T-helper 2 cell (primary cell): ENCODE results near the gene FAM78A.
A peak's percentile ranks its signal among the peaks of the same experiment; 100 is the strongest.
"Not testable (repeated sequence)": the region's sequence is repeated elsewhere in the genome, so short reads cannot be mapped to it uniquely, and the experiment has no call there.

Experiments used
- DNase-seq, 5 experiments: peaks; one replicate each; pipeline versions ENCODE4 v3.0.0 to v3.0.0-alpha.2; 2012 to 2022

Gene FAM78A

DNA sequence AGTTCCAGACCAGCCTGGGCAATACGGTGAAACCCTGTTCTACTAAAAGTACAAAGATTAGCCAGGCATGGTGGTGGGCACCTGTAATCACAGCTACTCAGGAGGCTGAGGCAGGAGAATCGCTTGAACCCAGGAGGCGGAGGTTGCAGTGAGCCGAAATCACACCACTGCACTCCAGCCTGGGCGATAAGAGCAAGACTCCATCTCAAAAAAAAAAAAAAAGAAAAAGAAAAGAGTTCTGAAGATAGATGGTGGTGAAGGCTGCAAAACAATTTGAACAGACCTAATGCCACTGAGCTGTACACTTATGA is 13.3 kb downstream of the FAM78A start:
- DNase-seq: not testable (repeated sequence)

DNA sequence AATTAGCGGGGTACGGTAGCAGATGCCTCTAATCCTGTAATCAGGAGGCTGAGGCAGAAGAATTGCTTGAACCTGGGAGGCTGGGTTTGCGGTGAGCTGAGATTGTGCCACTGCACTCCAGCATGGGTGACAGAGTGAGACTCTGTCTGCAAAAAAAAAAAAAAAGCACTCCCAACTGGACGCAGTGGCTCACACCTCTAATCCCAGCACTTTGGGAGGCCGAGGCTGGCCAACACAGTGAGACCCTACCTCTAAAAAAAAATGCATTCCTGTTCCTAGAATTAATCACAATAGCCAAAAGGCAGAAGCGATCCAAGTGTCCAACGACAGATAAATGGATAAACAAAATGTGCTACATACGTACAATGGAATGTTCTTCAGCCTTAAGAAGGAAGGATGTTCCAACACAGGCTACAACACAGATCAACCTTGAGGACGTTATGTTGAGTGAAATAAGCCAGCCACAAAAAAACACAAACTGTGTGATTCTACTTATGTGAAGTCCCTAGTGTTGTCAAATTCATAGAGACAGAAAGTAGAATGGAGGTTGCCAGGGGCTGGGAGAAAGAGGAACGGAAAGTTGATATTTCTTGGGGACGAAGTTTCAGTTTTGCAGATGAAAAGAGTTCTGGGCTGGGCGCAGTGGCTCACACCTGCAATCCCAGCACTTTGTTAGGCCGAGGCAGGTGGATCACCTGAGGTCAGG is 13.8 kb downstream of the FAM78A start:
- no peak for DNase-seq

DNA sequence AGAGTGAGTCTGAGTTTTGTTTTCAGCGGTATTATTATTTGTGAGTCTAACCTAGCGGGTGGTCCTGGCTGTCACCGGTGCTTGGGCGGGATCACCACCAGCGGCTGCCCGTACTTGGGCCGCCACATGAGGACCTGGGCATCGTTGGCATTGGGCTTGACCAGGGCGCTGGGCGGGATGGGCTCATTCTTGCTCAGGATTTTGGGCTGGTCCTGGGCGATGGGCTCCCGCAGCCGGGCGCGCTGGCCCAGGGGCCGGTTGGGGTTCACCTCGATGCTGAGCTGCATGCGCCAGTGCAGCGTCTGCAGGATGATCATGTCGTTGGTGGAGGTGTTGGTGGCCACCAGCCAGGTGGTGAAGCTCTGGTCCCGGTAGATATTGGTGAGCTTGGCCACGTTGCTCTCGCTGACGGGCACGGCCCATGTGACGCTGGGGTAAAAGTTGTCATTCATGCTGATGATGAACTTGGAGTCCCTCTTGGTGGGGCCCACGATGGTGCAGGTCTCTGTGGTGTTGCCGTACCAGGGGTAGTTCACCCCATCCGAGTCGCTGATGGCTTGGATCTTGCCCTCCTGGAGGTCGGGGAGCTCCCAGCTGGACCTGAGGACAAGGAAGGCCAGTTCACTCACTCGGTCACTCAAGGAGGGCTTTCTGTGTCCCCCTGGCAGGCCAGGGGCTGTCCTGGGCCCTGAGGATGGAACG is 15.4 kb downstream of the FAM78A start:
- no peak for DNase-seq

DNA sequence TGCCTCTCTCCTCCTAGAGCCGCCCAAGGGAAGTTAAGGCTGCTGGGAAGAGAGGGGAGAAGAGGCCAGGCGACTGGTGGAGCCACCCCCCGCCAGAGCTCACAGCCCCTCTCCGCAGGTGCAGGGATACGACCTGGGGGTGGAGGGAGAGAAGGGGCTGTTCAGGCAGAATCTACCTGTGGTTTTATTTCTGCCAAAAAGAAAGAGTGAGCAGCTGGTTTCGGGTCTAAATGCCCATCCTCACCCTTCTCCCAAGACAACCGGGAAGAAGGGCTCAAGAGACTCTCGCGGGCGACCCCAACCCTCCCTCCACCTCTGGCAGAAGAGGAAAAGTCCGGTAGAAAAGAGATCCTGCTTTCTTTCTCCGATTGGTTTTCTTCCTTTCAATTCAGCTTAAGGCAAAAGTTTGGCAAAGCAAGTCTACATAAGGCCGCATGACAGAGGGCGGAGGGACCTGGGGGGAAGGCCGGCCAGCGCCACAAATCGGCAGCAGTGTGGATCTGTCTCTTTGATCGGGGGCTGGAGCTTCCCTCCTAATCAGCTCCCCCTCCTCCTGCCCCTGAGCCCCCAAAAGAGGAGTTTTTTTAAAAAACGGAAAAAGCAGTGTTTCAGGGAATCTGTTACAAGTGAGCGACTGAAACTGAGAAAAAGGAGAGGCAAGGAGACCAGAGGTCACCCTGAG is 16.3 kb downstream of the FAM78A start:
- DNase-seq: no peak

DNA sequence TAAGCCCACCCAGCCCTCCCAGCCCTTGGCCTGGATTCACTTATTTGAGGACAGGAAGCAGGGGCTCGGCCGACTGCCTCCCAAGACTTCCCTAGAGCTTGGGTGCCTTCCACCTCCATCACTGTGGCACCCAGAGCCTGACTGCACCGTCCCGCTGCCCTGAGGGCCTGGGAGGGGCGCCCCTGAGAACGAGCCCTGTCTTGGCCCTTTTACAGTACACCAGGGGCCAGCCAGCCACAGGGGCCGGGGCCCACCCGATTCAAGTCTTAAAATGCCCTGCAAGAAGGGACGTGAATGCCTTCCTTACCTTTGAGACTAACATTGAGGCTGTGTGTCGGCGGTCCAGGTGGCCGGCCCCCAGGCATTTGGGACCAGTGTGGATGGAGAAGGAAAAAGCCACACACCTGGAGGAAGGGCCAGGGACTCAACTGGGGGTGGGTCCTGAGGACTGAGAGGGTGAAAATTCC is 16.8 kb downstream of the FAM78A start:
- no peak for DNase-seq

DNA sequence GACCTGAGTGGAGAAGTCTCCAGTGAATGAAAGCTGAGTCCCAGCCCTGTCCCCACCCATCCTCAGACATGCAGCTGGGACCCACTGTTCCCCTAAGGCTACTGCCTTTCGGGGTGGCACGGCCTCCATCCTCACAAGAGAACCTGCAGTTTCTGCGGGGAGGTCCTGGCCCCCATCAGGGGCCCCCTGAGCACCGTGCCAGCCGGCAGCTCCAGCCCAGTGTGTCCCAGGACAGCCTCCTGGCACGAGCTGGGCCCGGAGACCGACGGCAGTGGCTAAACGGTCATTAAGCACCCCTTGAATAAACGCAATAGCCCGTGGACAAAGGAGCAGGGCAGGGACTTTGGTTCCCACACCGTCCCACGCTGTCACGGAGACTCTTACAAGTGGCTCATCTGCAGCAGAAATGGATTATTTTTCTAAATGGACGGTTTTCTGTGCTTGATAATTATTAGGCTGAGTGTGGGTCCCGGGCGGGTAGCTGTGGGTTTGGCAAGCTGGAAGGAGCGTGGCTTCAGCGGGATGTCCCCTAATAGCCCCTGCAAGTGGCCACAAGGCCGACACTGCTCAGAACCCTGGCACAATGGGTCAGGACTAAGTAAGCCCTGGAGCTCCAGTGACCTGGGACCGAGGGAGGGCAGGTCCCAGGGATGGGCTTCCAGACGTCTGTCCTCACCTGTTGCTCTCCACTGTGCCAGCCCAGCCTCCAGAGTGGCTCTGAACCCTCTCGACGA is 17.4 kb downstream of the FAM78A start:
- no peak for DNase-seq

DNA sequence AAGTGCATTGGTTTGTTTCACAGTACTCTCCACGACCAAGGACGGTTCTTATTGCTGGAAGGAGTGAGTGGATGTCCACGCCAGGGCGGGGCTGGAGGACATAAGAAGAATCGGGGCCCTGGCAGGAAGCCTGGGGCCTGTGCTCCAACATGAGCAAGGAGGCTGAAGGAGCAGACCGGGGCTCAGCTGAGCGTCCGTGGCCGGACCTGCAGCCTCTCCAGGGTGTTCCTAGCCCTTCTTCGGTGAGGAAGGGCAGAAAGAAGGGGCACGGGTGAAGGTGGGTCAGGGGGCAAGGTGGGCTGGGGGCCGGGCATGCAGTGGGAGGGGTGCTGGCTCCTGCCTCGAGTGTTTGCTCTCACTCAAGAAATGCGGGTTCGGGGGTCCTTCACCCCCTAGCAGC is 18.1 kb downstream of the FAM78A start:
- DNase-seq: no peak

DNA sequence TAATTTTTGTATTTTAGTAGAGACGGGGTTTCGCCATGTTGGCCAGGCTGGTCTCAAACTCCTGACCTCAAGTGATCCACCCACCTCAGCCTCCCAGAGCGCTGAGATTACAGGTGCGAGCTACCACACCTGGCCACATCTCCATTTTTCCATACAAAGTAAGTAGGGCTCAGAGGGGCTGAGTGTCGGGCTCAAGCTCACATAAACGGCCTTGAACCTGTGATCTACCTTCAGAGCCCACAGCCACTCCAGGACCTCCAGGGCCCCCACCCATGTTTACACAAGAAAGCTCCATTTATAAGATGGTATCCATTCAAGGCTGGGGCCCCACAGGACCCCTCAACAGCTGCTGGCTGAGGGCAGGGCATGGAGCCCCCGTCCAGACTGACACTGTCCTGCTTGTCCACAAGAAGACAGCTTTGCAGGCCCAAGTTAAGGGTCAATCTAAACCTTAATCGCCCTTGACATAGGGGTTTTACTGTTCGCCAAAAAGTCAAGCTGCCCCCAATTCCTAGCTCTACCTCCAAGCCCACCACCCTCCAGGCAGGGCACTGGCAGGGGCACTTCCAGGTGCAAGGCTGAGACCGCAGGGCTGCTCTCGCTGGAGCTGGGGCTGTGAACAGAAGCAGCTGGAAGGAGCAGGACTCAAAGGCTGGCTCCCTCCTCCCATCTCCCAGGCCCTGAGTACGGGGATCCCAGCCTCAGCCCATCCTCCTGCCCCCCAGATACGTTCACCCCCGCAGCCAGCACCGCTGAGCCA is 18.9 kb downstream of the FAM78A start:
- no peak for DNase-seq

DNA sequence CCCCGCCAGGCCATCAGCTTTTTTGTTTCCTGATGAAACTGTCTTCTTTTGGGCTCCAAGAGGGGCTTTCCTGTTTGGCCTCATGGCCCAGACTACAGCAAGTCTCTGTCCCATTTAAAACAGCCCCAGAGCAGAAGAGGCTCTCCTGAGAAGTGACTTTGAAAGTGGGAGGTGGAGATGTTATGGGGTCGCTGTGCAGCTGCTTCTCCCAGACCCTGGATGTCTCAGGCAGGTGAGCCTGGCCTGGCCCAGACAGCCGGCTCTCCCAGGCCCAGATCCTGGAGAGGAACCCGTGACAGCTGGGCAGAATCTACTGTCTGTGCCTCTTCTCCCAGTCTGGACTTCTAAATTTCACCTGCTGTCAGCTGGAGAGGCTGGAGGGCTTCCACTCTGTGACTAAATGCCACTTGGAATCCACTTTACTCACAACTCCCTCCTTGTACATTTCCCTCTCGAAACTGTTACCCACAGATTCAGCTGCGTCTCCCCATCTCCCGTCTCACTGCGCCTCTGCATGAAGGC is 20.6 kb downstream of the FAM78A start:
- no peak for DNase-seq

DNA sequence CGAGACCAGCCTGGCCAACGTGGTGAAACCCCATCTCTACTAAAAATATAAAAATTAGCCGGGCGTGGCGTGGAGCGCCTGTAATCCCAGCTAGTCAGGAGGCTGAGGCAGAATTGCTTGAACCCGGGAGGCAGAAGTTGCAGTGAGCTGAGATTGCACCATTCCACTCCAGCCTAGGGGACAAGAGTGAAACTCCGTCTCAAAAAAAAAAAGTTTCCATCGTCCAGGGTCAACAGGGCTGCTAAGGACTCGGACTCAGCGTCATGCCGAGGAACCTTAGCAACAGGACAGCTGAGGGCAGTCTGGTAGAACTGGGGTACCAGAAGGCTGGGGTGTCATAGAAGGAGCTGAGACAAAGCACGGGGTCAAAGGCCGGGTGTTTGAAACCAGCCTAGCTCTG is 21.7 kb downstream of the FAM78A start:
- no peak for DNase-seq

DNA sequence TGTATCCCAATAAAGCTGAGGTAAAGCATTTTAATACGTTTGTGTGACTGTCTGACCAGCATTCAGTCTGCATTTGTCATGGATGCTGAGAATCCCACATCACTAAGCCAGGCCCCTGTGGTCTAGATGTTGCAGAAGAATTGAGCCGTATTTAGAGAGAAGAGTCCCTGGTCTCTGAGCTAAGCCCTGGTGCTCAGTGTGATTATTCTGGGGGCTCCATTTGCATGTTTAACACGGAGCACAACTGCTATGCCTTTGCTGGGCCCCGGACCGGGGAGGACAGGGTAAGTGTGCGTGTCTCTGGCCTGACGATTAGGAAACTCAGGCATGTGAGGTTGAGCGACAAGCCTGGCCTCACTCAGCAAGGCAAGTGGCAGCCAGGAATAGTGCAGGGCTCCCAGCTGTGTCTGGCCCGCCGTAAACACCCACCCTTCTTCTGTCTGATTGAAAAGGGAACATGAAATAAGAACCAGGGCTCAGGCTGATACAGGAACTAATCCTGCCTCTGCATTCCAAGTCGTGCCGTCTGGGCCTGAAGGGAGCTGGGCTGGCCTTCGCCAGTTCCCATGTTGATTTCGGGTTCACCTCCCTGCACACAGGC is 22.3 kb downstream of the FAM78A start:
- no peak for DNase-seq

DNA sequence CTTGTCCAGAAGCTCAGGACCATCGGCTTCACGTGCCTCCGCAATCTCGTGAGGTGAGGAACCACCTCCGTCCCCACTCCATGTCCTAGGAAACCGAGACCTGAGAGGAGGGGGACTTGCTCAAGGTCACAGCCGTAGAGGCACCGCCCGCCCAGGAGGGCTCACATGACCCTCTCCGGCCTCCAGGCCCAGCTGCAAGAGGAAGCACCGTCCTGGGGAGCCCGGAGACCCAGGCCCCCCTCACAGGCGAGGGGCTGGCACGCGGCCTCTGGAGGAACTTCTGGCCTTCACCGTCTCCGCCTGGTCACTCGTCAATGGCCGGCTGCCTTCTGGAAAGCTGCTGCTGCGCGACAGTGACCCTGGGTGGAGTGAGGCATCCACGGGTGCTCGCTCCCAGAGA is 24.2 kb downstream of the FAM78A start:
- no peak for DNase-seq

DNA sequence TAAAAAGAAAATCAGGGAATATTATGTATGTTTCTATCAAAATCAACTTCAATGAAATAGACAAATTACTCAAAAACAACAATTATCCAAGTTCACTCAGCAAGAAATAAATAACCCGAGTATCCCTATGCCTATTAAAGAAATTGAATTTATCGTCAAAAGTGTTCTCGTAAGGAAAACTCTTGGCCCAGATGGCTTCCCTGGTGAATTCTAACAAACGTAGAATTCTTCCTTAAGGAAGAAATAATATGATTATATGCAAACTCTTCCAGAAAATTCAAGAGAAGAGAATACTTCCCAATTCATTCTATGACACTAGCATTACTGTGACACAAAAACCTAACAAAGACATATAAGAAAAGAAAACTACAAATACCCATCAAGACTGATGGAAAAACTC is 29.7 kb downstream of the FAM78A start:
- DNase-seq: no peak

DNA sequence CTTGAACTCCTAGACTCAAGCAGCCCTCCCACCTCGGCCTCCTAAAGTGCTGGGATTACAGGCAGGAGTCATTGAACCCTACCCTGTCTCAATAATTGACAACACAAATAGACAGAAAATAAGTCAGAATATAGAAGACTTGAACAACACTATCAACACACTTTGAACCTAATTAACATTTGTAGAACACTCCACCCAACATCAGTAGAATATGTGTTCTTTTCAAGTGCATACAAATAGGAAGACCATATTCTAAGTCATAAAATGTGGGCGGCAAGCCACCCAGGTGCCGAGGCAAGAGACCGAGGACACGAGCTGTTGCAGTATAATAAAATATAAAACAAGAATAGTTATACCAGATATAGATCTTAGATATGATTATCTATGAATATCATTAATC is 32.0 kb downstream of the FAM78A start:
- DNase-seq: not testable (repeated sequence)

DNA sequence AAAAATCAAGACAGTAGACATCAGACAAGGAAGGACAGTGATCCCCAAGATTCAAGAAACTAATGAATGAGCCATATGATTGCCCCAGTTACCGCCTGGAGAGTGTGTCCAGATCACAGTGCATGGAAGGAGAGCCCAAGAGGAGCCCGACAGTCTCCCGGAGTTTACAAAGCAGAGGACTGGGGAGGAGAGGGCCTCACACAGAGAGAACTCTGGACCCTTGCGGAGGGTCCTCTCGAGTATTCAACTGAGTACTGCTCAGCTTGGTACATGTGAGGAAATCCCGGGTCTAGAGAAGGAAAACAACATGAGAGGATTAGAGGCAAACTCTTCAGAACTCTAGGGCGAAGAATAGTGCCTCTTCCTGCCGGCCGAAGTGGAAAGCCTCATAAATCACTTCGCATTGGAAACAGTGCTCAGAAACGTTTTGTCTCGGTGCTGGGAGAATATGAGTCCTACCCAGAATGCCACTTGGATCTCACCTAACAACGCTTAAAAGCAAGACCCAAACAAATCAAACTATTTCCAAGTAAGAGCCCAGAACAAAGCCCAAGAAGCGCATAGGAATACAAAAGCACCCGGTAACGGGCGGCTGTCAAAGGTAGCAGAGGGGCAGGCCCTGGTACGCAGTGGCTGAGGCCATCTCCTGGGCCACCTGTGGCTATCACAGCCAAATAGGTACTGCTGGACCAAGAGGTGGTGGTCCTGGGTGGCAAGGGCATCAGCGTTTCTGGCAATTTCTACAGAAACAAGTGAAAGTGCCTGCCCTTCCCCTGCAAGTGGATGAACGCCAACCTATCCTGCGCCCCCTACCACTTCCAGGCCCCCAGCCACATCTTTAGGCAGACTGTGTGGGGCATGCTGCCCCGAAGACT is 36.0 kb downstream of the FAM78A start:
- no peak for DNase-seq

DNA sequence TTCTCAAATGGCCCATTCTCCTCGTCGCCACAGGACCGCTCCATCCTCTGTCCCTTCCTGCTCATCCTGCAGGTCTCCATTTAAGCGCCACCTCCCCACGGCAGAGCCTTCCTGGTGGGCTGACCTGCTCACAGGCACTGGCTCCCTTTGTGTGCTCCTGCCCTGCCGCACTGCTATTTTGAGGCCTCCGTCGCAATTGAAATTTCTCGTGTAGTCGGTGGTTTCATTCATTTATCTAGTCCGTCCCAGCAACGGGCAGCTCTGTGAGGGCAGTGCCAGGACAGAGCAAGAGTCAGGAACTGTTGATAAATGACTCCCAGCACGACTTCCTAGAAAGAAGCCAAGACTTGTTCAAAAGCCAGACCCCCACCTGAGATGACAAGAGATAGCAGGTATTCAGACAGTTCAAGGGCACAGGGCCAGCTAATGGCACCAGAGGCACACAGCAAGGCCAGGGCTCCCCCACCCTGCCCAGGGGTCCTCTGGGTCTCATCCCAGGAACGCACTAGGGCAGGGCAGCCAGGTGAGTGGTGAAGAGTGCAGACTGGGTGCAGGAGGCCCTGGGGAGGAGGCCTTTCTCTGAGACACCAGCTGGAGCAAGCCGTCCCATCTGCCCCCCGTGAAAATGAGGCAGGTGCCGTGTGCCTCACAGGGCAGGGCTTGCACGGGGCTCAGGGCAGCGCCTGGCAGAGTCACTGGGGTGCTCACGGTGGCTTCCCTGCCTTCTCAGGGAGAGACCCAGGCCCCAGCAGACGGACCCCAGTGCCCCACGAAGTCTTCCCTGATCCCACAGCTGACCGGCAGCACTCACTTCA is 36.9 kb downstream of the FAM78A start:
- no peak for DNase-seq

DNA sequence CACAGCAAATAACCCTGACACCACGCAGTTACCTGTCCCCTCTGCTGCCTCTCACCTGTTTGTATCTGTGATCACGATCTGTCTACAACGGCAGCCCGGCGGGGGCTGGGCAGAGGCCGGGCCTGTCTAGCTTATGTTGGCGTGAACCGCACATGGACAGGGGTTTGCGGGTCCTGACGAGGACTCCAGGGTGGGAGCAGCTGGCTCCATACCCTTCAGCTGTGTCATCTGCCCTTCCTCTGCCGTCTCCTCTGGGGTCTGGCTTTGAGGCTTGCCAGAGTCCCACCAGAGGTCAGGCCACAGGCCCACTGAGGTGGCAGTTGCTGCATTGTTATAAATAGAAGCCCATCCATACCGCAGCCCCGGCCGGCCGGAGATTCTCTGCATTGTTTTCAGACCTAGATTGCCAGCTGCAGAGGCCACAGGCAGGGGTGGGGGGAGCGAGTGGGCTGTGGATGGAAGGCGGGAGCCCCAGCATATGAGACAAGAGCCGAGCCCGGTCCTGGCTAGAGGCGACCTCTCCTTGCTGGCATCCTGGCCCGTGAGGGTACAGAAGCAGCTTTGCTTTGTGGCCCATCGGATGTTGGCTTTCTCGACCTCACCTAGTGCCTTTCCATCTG is 37.8 kb downstream of the FAM78A start:
- no peak for DNase-seq

DNA sequence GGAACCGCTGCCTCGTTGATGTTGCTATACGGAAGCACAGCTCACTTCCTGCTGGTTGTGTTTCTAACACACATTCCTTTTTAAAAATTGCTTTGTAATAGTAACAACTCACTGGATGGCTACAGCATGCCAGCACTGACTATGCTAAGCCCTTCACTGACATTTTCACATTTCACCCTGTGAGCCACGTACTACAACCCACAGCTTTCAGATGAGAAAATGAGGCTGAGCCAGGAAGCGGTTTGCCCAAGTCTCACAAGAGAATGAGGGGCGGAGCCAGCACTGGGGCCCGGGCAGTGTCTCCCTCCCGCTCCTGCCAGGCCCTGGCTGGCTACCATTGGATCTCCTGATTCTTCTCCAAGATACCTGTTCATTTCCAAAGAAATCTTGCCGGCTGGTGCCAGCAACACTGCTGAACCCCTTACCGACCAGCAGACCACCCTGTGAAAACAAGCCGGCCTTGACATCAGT is 38.3 kb downstream of the FAM78A start:
- DNase-seq: peak; percentile 36 to 97 (median 72)

DNA sequence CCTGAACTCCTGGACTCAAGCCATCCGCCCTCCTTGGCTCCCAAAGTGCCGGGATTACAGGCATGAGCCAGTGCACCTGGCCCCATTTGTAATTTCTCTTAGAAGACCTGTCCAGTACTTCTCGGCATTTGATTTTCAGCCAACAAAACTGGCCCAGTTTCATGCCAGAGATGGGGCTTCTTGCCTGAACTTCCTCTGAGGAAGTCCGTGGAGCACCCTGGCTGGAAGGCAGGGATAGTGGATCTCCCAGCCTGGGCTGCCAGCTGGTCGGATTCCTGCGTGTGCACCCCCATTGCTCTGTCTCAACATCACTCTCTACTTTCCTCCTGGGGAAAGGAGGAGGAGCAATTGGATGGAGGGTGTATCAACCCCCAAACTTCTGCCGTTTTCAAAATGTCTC is 39.0 kb downstream of the FAM78A start:
- no peak for DNase-seq
